Progenitor cell of endocrine pancreas (in vitro differentiated cells): Measurements from ENCODE around the gene ITGB6. TPM values are rescaled to one million over a fixed set of nuclear protein-coding genes. Genes with fewer than 3 reads are reported as not detected.

Experiments used
- DNase-seq: peaks from one replicate; pipeline ENCODE4 v3.0.0; 2021; ENCODE audit warnings: low spot score; ENCODE audit not compliant: unreplicated experiment
- H3K27ac Mint-ChIP-seq: 2 replicates; pipeline ENCODE4 v1.8.0; 2021; ENCODE audit warnings: mild to moderate bottlenecking, moderate library complexity, mixed read lengths
- H3K27me3 Mint-ChIP-seq: 2 replicates; pipeline ENCODE4 v1.8.0; 2021; ENCODE audit warnings: mixed read lengths
- H3K36me3 Mint-ChIP-seq: 2 replicates; pipeline ENCODE4 v1.8.0; 2022; ENCODE audit warnings: mixed read lengths; ENCODE audit not compliant: insufficient read depth
- H3K4me1 Mint-ChIP-seq: 2 replicates; pipeline ENCODE4 v1.8.0; 2021; ENCODE audit warnings: low read depth, mixed read lengths
- H3K4me3 Mint-ChIP-seq: 2 replicates; pipeline ENCODE4 v1.8.0; 2021; ENCODE audit warnings: low read depth, mild to moderate bottlenecking, moderate library complexity, mixed read lengths
- H3K9me3 Mint-ChIP-seq: 2 replicates; pipeline ENCODE4 v1.8.0; 2021; ENCODE audit warnings: low read depth, mixed read lengths
- CTCF ChIP-seq: fragments of 200-600 bp; sonication (generic); IDR thresholded peaks from one replicate; pipeline ENCODE4 v1.5.0; 2021; ENCODE audit warnings: antibody characterized with exemption, mild to moderate bottlenecking; ENCODE audit not compliant: unreplicated experiment
- total RNA-seq: library from RNA; stranded (reverse); gene quantifications from 2 replicates; pipeline ENCODE4 v1.2.1, GENCODE V29; 2021

The ITGB6 gene
- total RNA-seq, 1 donor from 2014 or later: 6.7 TPM

DNA sequence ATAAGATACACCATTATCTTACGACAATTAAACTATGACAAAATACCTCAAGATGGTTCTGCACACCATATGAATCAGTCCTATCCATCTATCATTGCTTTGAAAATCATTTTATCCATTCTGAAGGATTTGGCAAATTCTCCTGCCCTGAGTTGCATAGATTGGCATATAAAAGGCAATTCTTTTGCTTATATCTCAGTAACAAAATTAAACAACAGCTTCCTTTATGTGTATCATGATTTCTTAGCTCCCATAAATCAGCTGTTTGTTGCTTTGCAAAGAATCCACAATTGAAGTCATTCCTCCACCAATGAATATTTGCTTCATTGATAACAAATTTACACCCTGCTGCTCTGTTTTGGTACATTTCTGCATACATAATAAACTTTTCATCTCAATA is 61.7 kb downstream of the ITGB6 start:
- no peak for DNase-seq
- no peak overlapping the region for H3K27ac Mint-ChIP-seq
- peaks cover 1% of the 10 kb centered on the region for H3K36me3 Mint-ChIP-seq
- TF ChIP-seq CTCF: no peak
- H3K4me3 Mint-ChIP-seq: no peak overlapping the region
- peaks cover 9% of the 10 kb centered on the region for H3K4me1 Mint-ChIP-seq
- H3K27me3 Mint-ChIP-seq: no peaks in the 10 kb centered on the region
- H3K9me3 Mint-ChIP-seq: no peaks in the 10 kb centered on the region

DNA sequence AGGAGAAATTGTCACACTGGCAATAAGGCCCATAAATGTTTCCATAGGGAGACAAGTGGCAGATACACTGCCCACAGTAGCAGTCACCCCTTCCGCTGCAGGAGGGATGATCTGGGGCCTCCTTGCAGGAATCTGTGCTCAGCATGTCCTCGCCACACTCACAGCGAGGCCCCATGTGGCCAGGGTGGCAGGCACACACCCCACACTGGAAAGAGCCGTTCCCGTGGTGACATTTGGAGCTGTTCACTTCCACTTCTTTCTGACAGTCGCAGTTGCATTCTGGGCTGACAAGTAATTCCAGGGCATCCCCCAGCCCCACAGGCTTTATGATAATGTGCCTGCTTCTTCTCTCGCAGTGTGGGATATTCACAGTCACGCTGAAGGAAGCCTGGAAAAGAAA is 62.6 kb downstream of the ITGB6 start:
- Mint-ChIP-seq H3K4me1 (peaks cover 11% of the 10 kb centered on the region), H3K27ac (no peak overlapping the region), H3K27me3 (no peaks in the 10 kb centered on the region), H3K4me3 (no peak overlapping the region), H3K9me3 (no peaks in the 10 kb centered on the region), H3K36me3 (peaks cover 1% of the 10 kb centered on the region)
- TF ChIP-seq CTCF: no peak
- no peak for DNase-seq

DNA sequence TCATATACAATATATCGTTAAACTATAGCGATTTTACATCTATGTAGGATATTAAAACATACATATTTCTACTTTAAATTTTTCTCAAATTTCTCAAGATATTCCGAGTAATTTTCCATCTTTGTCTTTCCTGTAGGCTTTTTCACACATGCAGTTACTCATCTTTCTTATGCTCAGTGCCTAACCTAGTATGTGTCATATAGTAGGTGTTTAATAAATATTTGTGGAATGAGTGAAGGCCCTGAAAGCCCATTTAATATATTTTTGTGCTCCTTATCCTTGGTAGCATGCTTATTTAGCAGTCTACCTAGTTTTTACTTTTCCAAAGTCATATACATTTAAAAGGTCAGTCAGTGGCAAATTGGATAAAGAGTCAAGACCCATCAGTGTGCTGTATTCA is 67.3 kb downstream of the ITGB6 start:
- Mint-ChIP-seq H3K9me3 (no peaks in the 10 kb centered on the region), H3K36me3 (peaks cover 1% of the 10 kb centered on the region), H3K27me3 (no peaks in the 10 kb centered on the region), H3K4me3 (no peak overlapping the region), H3K4me1 (peaks cover 10% of the 10 kb centered on the region), H3K27ac (no peak overlapping the region)
- TF ChIP-seq CTCF: no peak
- no peak for DNase-seq

DNA sequence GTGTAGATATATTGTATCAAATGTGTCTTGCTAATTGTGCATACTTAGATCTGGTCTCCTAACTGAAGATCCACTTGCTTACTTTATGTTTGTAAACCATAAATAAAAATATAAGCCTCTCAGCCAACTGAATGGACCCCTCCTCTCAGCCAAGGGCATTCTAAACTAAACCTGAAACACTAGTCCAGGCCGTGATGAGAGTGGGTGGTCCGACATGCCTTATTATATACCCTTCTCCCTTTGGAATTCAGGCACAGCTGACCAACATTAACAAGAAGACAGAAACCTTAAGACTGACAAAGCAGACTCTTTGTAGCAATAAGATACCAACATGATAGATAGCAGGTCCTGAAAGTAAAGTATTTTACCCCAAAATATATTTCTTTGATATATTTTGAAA is 73.3 kb downstream of the ITGB6 start:
- no peaks in the 10 kb centered on the region for H3K9me3 Mint-ChIP-seq
- no peaks in the 10 kb centered on the region for H3K27me3 Mint-ChIP-seq
- peaks cover 1% of the 10 kb centered on the region for H3K36me3 Mint-ChIP-seq
- DNase-seq: no peak
- peaks cover 3% of the 10 kb centered on the region for H3K4me1 Mint-ChIP-seq
- H3K4me3 Mint-ChIP-seq: no peak overlapping the region
- no peak for TF ChIP-seq CTCF
- no peak overlapping the region for H3K27ac Mint-ChIP-seq

- peaks cover 3% of the 10 kb centered on the region for H3K4me1 Mint-ChIP-seq
Observed at GRCh38 chr2:160126315-160126714, 73.8 kb downstream of the ITGB6 start.

More at GRCh38 chr2:160126315-160126714, 73.8 kb downstream of the ITGB6 start:
- H3K27me3 Mint-ChIP-seq: no peaks in the 10 kb centered on the region
- H3K4me3 Mint-ChIP-seq: no peak overlapping the region
- DNase-seq: no peak
- H3K27ac Mint-ChIP-seq: no peak overlapping the region
- no peaks in the 10 kb centered on the region for H3K9me3 Mint-ChIP-seq
- no peak for TF ChIP-seq CTCF
- H3K36me3 Mint-ChIP-seq: peaks cover 1% of the 10 kb centered on the region
